ENCODE measurements around the gene NUP50.

Gene NUP50

GRCh38 chr22:45205276-45205925 lies 41.7 kb downstream of the NUP50 start:
- no peak for TF ChIP-seq CTCF (IDR thresholded peaks at IDR 0.05; ENCODE audit: low read depth, low read length)
- DNase-seq (ENCODE audit: extremely low read depth, low read depth) = no peak

- no peak for DNase-seq (ENCODE audit: extremely low read depth, low read depth)
- no peak for TF ChIP-seq CTCF (IDR thresholded peaks at IDR 0.05; ENCODE audit: low read depth, low read length)
Observed at GRCh38 chr22:45206233-45206632, 42.5 kb downstream of the NUP50 start.

GRCh38 chr22:45207533-45207932 lies 43.8 kb downstream of the NUP50 start:
- no peak for DNase-seq (ENCODE audit: extremely low read depth, low read depth)
- TF ChIP-seq CTCF (IDR thresholded peaks at IDR 0.05; ENCODE audit: low read depth, low read length) = no peak

- no peak for TF ChIP-seq CTCF (IDR thresholded peaks at IDR 0.05; ENCODE audit: low read depth, low read length)
- DNase-seq (ENCODE audit: extremely low read depth, low read depth) = no peak
Observed at GRCh38 chr22:45207981-45208664, 44.4 kb downstream of the NUP50 start.

- TF ChIP-seq CTCF (IDR thresholded peaks at IDR 0.05; ENCODE audit: low read depth, low read length) = no peak
Observed at GRCh38 chr22:45208696-45208992, 44.9 kb downstream of the NUP50 start.

GRCh38 chr22:45208993-45209838 lies 45.5 kb downstream of the NUP50 start:
- peak; percentile 80 for TF ChIP-seq CTCF (IDR thresholded peaks at IDR 0.05; ENCODE audit: low read depth, low read length)
- DNase-seq (ENCODE audit: extremely low read depth, low read depth) = no peak

More at GRCh38 chr22:45208696-45208992, 44.9 kb downstream of the NUP50 start:
- DNase-seq (ENCODE audit: extremely low read depth, low read depth) = no peak

GRCh38 chr22:45210174-45210573 lies 46.4 kb downstream of the NUP50 start:
- TF ChIP-seq CTCF (IDR thresholded peaks at IDR 0.05; ENCODE audit: low read depth, low read length) = no peak
- no peak for DNase-seq (ENCODE audit: extremely low read depth, low read depth)

All from AG09319 (cell line).